ENCODE results near the gene HOXB13. TPM values are rescaled to one million over a fixed set of nuclear protein-coding genes. Genes with fewer than 3 reads are reported as not detected.

The HOXB13 gene
- polyA plus RNA-seq, 2 of the 4 experiments (the other 2 are of a cell fraction): 3.2 to 3.5 TPM

DNA sequence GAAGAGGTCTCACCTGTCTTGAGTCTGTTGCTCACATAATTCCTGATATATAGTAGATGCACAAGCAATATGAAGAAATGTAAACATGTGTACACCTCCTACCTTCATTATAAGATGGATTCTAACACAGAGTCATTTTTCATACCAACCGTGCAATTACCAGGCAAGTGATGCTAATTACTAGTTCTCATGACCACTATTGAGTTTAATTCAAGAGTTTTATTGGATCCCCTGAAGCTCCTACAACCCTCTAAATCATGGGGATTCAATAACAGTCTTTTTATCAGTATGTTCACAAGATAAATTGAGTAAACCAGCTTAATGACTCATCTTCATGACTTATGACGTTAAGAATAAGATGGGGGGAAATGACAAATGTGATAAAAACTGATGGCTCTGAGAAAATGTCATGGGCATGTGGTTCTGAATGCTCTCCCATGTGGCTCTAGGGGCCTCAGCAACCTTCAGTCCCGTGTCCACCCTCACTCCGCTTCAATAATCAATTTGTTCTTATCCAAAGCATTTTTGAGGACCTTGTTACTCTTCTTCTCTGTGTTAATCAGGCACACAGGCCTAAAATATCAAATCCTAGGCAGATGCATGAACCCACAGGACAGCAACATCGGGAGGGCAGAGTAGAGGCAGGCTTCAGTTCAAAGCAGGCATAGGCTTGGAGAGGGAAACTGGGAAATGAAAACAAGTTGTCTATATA, 49.0 kb downstream of the HOXB13 start:
- ATAC-seq: no peak
- 77% methylated on average over 5 of the region's 5 CpGs for WGBS (ENCODE audit: missing lambda C conversion rate)
- TF ChIP-seq RAD21 (conservative IDR thresholded peaks at IDR 0.05 in 1 of 2, IDR thresholded peaks at IDR 0.05 in 1 of 2) (no peak), FOSL2 (IDR thresholded peaks at IDR 0.05) (no peak), FOSL2 (CRISPR knock-in tag; IDR thresholded peaks at IDR 0.05) (peak; percentile 54; the same call in 1 of the 2 replicates)
- no peak for FAIRE-seq
- ChIA-PET CTCF (interaction anchor here (0.6 to 22.8 kb wide), 56 partner anchors 9 to 653 kb away, joined by 3 to 565 read pairs (median 6); partner anchors contain the start of genes ATP5MC1, HOXB13, HOXB9 and PRAC1), POLR2A (interaction anchor here (1.2 to 1.7 kb wide), 2 partner anchors 19 to 111 kb away, joined by 3 to 8 read pairs; no protein-coding TSS in a partner anchor)
- no peak overlapping the region for H3K4me3 ChIP-seq
- H3K4me2 ChIP-seq: no peak overlapping the region; the same call in 2 of the 3 replicates
- DNase-seq (ENCODE audit: low read depth in 1 of 2, low spot score in 1 of 2): no peak
- peak overlapping the region; percentile 28 to 78; a peak in 3 of 6 replicates for H3K27ac ChIP-seq
- H3K9me3 ChIP-seq: no peaks in the 10 kb centered on the region
- peaks cover 8% of the 10 kb centered on the region; the same call in 1 of the 3 replicates for H3K4me1 ChIP-seq

DNA sequence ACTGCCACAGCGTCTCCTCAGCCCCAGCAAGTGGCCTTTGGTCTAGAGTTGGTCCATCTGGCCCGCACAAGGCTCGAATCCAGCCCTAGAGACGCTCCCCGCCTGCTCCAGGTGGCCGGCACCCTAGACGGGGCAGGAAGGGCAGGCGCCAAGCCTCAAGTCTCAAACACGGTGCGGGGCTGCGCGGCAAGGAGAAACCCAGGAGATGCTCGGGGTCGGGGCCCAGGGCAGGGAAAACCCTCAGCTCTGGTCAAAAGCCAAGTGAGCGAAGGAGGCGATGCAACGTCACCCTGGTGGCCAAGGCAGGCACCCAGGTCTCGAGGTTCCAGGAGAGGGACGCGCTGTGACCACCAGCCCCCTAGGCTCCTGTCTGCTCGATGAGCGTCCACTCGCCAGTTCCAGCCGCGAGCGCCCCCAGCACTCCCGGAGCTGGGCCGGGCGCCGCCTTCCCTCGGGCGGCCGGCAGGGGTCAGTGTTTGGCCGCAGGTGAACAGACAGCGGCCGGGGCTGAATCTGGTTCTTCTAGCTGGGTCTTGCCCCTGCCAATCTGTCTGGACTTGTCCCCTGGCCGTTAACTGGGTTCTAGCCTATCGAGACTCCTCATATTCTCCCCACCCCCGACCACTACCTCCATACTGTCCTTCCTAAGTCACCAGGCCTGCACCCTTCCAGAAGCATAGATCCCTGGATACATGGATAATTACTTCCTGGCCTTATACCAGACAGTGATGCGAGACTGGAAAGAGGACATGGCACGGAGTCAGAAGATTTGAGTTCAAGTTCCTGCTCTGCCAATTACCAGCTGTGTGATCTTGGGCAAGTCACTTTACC, 50.2 kb downstream of the HOXB13 start:
- peak overlapping the region; percentile 3; the same call in 1 of the 3 replicates for H3K4me3 ChIP-seq
- peaks cover 8% of the 10 kb centered on the region; the same call in 1 of the 3 replicates for H3K4me1 ChIP-seq
- ATAC-seq: peak; percentile 96 to 98
- H3K9me3 ChIP-seq: no peaks in the 10 kb centered on the region
- peak; percentile 74 to 86 for DNase-seq (ENCODE audit: low read depth in 1 of 2, low spot score in 1 of 2)
- ChIA-PET CTCF (interaction anchor here (0.6 to 22.8 kb wide), 80 partner anchors 9 to 1030 kb away, joined by 3 to 565 read pairs (median 5); partner anchors contain the start of genes ATP5MC1, CALCOCO2, HOXB13 and HOXB9), POLR2A (interaction anchor here (0.5 to 1.7 kb wide), 5 partner anchors 38 to 319 kb away, joined by 3 to 8 read pairs (median 5); partner anchors contain the start of gene IGF2BP1)
- peak overlapping the region; percentile 28 to 78 for H3K27ac ChIP-seq
- FAIRE-seq: no peak
- 33% methylated on average over 41 of the region's 41 CpGs for WGBS (ENCODE audit: missing lambda C conversion rate)
- H3K4me2 ChIP-seq: peak overlapping the region; percentile 64
- TF ChIP-seq SREBF2 (IDR thresholded peaks at IDR 0.05) (no peak), SMC3 (IDR thresholded peaks at IDR 0.05) (peak; percentile 93), RNF2 (IDR thresholded peaks at IDR 0.05; ENCODE audit: borderline replicate concordance, low read depth) (no peak), EHF (CRISPR knock-in tag; IDR thresholded peaks at IDR 0.05) (no peak), HDAC2 (IDR thresholded peaks at IDR 0.05) (no peak), KDM5A (IDR thresholded peaks at IDR 0.05) (peak; percentile 50; the same call in 1 of the 2 replicates), RAD21 (conservative IDR thresholded peaks at IDR 0.05 in 1 of 2, IDR thresholded peaks at IDR 0.05 in 1 of 2) (peak; percentile 91 to 97), NFE2L2 (conservative IDR thresholded peaks at IDR 0.05; ENCODE audit: low read length) (no peak), TFCP2L1 (CRISPR knock-in tag; IDR thresholded peaks at IDR 0.05) (no peak), NR3C1 (IDR thresholded peaks at IDR 0.05) (no peak), HOXB13 (CRISPR knock-in tag; IDR thresholded peaks at IDR 0.05; ENCODE audit: low read depth) (no peak), EHMT2 (IDR thresholded peaks at IDR 0.05; ENCODE audit: low read depth) (no peak), MAZ (IDR thresholded peaks at IDR 0.05; ENCODE audit: borderline replicate concordance, low read depth, low read length) (0 out of 2 replicates have a peak, but pooled peaks have one; percentile 45), CHD4 (IDR thresholded peaks at IDR 0.05; ENCODE audit: borderline replicate concordance) (no peak), EP300 (IDR thresholded peaks at IDR 0.05) (no peak), ZC3H11A (IDR thresholded peaks at IDR 0.05) (no peak), ZSCAN20 (CRISPR knock-in tag; IDR thresholded peaks at IDR 0.05) (no peak), BHLHE40 (IDR thresholded peaks at IDR 0.05; ENCODE audit: low read depth, low read length) (no peak), FOXS1 (CRISPR knock-in tag; IDR thresholded peaks at IDR 0.05) (no peak), PHF8 (IDR thresholded peaks at IDR 0.05; ENCODE audit: borderline replicate concordance, low read depth) (no peak), GATA3 (IDR thresholded peaks at IDR 0.05; ENCODE audit: borderline replicate concordance) (no peak), ZNF302 (CRISPR knock-in tag; IDR thresholded peaks at IDR 0.05) (no peak), NPAS2 (CRISPR knock-in tag; IDR thresholded peaks at IDR 0.05; ENCODE audit: borderline replicate concordance) (no peak)
- TF ChIP-seq, protein P1, sequence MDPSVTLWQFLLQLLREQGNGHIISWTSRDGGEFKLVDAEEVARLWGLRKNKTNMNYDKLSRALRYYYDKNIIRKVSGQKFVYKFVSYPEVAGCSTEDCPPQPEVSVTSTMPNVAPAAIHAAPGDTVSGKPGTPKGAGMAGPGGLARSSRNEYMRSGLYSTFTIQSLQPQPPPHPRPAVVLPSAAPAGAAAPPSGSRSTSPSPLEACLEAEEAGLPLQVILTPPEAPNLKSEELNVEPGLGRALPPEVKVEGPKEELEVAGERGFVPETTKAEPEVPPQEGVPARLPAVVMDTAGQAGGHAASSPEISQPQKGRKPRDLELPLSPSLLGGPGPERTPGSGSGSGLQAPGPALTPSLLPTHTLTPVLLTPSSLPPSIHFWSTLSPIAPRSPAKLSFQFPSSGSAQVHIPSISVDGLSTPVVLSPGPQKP (IDR thresholded peaks at IDR 0.05; ENCODE audit: low read depth, low read length): no peak
- TF ChIP-seq, protein P2, sequence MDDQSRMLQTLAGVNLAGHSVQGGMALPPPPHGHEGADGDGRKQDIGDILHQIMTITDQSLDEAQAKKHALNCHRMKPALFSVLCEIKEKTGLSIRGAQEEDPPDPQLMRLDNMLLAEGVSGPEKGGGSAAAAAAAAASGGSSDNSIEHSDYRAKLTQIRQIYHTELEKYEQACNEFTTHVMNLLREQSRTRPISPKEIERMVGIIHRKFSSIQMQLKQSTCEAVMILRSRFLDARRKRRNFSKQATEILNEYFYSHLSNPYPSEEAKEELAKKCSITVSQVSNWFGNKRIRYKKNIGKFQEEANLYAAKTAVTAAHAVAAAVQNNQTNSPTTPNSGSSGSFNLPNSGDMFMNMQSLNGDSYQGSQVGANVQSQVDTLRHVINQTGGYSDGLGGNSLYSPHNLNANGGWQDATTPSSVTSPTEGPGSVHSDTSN (IDR thresholded peaks at IDR 0.05): no peak
- TF ChIP-seq, protein P3, sequence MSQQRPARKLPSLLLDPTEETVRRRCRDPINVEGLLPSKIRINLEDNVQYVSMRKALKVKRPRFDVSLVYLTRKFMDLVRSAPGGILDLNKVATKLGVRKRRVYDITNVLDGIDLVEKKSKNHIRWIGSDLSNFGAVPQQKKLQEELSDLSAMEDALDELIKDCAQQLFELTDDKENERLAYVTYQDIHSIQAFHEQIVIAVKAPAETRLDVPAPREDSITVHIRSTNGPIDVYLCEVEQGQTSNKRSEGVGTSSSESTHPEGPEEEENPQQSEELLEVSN (IDR thresholded peaks at IDR 0.05; ENCODE audit: borderline replicate concordance, low read depth): no peak
- TF ChIP-seq, protein P4, sequence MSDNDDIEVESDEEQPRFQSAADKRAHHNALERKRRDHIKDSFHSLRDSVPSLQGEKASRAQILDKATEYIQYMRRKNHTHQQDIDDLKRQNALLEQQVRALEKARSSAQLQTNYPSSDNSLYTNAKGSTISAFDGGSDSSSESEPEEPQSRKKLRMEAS (IDR thresholded peaks at IDR 0.05): no peak
- TF ChIP-seq, protein P5, sequence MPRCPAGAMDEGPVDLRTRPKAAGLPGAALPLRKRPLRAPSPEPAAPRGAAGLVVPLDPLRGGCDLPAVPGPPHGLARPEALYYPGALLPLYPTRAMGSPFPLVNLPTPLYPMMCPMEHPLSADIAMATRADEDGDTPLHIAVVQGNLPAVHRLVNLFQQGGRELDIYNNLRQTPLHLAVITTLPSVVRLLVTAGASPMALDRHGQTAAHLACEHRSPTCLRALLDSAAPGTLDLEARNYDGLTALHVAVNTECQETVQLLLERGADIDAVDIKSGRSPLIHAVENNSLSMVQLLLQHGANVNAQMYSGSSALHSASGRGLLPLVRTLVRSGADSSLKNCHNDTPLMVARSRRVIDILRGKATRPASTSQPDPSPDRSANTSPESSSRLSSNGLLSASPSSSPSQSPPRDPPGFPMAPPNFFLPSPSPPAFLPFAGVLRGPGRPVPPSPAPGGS (IDR thresholded peaks at IDR 0.05): no peak

Data from A549 (cell line).